ENCODE data around the gene MYH13.

DNA sequence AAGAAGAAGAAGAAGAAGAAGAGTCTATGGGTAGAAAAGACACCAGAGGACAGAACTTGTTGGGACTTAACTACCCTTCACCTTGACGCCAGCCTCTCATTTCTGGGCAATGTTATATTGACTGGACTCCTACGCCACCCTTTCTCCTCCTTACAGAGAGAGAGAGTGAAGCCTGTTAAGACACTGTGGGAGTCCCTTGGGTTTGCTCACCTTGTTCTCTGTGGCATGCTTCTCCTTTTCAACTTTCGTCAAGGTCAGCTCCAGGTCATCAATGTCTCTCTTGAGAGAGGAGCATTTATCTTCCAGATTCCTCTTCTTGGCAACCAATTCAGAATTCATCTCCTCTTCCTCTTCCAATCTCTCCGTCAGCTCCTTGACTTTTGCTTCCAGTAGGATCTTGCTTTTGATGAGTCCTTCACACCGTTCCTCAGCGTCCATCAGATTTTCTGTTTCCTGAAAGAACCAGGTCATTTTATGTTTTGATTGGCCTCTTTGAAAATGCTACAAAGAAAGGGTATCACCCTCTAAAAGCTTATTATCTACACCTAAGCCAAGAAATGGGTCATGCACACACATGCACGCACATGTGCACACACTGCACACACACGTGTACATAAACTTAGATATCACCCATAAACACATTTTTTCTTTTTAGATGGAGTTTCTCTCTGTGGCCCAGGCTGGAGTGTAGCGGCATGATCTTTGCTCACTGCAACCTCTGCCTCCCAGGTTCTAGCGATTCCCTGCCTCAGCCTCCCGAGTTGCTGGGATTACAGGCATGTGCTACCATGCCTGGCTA lies 48.8 kb downstream of the MYH13 start:
- TF ChIP-seq, protein P1, sequence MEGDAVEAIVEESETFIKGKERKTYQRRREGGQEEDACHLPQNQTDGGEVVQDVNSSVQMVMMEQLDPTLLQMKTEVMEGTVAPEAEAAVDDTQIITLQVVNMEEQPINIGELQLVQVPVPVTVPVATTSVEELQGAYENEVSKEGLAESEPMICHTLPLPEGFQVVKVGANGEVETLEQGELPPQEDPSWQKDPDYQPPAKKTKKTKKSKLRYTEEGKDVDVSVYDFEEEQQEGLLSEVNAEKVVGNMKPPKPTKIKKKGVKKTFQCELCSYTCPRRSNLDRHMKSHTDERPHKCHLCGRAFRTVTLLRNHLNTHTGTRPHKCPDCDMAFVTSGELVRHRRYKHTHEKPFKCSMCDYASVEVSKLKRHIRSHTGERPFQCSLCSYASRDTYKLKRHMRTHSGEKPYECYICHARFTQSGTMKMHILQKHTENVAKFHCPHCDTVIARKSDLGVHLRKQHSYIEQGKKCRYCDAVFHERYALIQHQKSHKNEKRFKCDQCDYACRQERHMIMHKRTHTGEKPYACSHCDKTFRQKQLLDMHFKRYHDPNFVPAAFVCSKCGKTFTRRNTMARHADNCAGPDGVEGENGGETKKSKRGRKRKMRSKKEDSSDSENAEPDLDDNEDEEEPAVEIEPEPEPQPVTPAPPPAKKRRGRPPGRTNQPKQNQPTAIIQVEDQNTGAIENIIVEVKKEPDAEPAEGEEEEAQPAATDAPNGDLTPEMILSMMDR (IDR thresholded peaks at IDR 0.05), result no peak
- no peak for TF ChIP-seq EZH2 (IDR thresholded peaks at IDR 0.05)
- no peak for TF ChIP-seq EZH2phosphoT487 (IDR thresholded peaks at IDR 0.05)

Measured in neural progenitor cell (in vitro differentiated cells).